CD4-positive, alpha-beta T cell treated with Interleukin-6 for 4 hours (primary cell): ENCODE results near the gene ATAD3C.
"Not testable (repeated sequence)": the region's sequence is repeated elsewhere in the genome, so short reads cannot be mapped to it uniquely, and the experiment has no call there.

ENCODE experiments used
- DNase-seq: peaks from one replicate; pipeline ENCODE4 v3.0.0-alpha.2; 2020; ENCODE audit warnings: mixed read lengths

The ATAD3C gene

GRCh38 chr1:1419363-1419812 is 30.1 kb upstream of the ATAD3C start:
- DNase-seq = no peak

GRCh38 chr1:1419813-1420653 is 29.5 kb upstream of the ATAD3C start:
- DNase-seq = no peak

GRCh38 chr1:1420654-1421141 is 28.8 kb upstream of the ATAD3C start:
- DNase-seq = no peak

- DNase-seq = no peak
Measured at GRCh38 chr1:1421147-1421906, 28.2 kb upstream of the ATAD3C start, which contains the start of gene ANKRD65. ANKRD65 (minus strand) TSS chr1:1421276; CDS start chr1:1421005, 271 bp downstream.

DNA sequence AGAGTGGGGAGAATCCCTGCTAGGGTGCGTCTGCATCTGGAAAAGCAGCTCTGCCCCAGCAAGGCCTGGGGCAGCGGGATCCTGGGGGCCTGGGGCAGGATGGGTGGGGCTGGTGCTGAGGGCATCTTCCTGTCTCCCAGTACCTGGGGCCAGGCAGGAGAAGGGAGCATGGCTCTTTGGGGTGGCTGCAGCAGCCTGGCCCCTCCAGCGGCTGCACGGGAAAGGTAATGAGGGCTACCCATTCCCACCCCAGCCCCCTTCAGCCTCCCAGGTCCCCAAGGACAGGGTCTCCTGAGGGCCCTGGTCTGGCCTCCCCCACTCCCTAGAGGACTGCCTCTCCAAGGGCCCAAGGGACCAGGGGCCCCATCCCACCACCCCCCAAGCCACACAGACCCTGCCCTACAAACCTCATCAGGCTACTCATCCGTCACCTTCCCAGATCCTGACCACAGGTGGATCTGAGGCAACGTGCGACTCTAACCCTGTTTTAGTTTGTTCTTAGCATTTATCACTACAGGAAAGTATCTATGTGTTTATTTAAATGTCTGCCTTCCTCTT is 27.5 kb upstream of the ATAD3C start:
- no peak for DNase-seq

- no peak for DNase-seq
Measured at GRCh38 chr1:1422465-1423244, 26.8 kb upstream of the ATAD3C start.

GRCh38 chr1:1423245-1423597 is 26.3 kb upstream of the ATAD3C start:
- no peak for DNase-seq

DNA sequence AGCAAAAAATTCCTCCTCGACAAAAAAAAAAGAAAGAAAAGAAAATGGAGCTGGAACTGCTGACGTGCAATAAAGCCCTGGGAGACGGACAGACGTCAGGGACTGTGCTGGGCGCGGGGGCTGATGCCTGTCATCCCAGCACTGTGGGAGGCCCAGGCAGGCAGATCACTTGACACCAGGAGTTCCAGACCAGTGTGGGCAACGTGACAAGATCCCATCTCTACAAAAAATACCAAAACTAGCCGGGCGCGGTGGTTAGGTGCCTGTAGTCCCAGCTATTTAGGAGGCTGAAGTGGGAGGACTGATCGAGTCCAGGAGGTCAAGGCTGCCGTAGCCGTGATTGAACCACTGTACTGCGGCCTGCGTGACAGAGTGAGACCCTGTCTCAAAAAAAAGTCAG is 24.8 kb upstream of the ATAD3C start:
- no peak for DNase-seq

GRCh38 chr1:1425426-1425752 is 24.1 kb upstream of the ATAD3C start:
- no peak for DNase-seq

DNA sequence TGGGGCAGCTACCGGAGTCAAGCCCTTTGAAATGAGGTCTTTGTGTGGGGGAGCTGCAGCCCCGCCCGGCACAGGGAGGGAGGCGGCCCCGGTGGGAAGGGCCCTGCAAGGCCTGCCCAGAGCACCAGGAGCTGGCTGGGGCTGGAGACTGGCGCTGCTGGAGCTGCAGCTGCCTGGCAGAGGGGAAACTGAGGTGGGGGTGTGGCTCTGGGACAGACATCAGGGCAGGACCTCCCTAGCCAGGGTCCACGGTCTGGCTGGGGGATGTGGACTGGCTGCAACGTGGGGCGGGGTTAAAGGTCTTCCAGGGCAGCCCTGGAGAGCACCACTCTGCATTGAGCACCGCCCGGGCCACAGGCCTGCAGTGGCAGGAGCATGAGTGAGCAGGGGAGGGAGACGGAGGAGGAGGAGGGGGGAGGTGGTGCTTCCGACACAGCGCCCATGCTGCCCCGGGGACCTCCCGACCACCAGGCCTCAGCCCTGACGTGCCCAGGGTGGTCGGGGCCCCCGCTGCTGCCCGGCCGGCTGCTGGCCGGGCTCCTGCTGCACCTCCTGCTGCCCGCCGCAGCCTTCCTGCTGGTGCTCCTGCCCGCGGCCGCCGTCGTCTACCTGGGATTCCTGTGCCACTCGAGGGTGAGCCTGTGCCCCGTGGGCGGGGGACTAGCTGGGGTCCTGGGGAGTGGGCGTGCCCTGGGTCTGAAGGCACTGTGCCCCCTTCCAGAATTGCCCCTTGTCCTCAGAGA is 23.6 kb upstream of the ATAD3C start:
- DNase-seq = no peak

DNA sequence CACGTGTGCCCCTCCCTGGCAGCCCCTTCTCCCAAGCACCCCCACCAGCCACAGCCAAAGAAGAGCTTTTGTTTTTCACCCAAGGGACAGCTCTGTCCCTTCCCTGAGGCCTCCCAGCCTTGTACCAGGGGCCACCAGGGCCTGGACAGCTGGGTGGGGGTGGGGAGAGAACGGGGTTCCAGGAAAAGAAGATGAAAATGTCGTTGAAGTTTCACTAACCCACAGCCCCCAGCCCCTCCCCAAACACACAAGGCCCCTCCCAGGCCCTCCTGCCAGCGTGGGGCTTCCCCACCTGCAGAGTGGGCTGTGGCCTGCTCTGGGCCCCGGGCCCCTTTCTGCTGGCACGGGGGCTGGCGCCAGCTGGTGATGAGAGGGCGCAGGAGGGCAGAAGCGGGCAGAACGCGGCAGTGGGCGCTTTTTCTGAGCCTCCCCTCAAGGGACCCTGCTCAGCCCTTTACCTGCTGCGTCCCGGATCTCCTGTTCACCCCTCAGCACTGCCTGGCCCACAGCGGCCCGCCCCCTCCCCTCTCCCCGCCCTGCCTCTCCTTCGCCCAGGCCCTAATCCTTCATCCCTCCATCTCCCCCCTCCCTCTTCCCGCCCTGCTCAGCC is 22.9 kb upstream of the ATAD3C start:
- no peak for DNase-seq

DNA sequence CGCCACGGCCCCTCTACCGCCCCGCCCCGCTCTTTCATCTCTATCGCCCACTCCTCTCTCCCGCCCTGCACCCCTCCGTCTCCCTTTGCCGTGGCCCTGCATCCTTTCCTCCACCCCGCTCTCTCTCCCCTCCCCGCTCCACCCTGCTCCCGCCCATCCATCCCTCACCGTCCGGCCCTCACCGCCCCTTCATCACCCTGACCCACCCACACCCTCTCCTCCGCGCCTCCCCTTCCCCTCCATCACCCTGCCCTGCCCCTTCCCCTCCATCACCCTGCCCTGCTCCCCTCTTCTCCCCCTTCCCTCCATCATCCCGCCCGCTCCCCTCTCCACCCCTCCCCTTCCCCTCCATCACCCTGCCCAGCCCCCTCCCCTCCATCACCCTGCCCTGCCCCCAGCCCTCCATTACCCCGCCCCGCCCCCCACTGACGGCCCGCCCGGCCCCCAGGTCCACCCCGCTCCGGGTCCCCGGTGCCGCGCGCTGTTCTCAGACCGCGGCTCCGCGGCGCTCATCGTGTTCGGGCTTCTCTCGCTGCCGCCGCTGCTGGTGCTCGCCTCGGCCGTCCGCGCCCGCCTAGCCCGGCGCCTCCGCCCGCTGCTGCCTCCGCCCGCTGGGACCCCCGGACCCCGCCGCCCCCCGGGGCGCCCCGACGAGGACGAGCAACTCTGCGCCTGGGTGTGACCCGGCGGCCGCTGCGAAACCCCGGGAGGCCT is 22.2 kb upstream of the ATAD3C start:
- peak; percentile 11 for DNase-seq

DNA sequence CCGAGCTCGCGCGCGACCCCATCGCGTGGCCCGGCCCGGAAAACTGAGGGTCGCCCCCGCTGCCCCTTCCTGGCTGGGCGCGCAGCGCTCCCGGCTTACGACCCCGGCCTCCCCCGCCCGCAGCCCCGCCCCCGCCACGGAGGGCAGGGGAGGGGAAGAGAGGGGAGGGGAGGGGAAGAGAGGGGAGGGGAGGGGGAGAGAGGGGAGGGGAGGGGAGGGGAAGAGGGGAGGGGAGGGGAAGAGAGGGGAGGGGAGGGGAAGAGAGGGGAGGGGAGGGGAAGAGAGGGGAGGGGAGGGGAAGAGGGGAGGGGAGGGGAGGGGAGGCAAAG is 21.7 kb upstream of the ATAD3C start:
- peak; percentile 11 for DNase-seq

- DNase-seq = no peak
Measured at GRCh38 chr1:1428174-1428573, 21.3 kb upstream of the ATAD3C start.

DNA sequence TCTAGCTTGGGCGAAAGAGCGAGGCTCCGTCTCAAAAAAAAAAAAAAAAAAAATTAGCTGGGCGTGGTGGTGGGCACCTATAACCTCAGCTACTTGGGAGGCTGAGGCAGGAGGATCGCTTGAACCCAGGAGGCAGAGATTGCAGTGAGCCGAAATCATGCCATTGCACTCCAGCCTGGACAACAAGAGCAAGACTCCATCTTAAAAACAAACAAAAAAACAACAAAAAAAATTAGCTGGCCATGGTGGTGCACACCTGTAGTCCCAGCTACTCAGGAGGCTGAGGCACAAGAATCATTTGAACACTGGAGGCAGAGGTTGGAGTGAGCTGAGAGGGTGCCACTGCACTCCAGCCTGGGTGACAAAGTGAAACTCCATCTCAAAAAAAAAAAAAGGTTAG is 20.5 kb upstream of the ATAD3C start:
- DNase-seq = not testable (repeated sequence)

- DNase-seq = no peak
Measured at GRCh38 chr1:1429671-1430073, 19.8 kb upstream of the ATAD3C start.

GRCh38 chr1:1430114-1430982 is 19.1 kb upstream of the ATAD3C start:
- no peak for DNase-seq

DNA sequence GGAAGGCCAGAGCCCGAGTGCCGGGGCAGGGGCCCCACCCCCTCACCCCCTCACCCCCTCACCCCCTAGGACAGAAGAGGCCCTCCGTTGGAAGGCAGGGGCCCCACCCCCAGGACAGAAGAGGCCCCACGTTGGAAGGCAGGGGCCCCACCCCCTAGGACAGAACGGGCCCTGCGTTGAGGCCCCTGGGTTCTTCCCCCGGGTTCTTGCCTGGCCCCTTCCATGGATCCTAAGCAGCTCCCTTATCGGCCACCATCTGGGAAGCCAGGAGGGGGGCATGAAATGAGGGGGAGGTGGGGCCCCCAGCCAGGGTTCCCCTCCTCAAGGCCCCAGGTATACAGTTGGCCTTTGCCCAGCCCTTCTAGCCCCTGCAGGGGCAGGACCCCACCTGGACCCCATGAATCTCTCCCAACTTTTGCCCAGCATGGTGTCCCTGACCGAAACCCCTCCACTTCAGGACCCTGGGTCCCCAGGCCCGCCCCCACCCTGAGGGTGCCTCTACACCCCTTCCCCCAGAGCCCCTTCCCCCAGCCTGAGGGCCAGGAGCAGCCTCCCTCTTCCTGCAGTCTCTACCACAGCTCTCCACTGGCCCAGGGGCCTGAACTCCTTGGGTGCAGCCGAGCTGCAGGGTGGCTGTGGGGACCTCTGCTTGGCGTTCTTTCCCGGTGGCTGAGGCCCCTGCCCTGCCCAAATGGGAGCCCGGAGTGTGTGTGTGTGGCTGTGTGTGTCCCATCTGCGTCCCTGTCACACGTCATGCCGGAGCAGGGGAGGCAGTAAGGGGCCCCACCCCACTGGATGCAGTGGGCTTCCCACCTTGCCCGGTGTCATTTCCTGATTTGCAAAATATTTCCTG is 18.3 kb upstream of the ATAD3C start:
- DNase-seq = no peak

DNA sequence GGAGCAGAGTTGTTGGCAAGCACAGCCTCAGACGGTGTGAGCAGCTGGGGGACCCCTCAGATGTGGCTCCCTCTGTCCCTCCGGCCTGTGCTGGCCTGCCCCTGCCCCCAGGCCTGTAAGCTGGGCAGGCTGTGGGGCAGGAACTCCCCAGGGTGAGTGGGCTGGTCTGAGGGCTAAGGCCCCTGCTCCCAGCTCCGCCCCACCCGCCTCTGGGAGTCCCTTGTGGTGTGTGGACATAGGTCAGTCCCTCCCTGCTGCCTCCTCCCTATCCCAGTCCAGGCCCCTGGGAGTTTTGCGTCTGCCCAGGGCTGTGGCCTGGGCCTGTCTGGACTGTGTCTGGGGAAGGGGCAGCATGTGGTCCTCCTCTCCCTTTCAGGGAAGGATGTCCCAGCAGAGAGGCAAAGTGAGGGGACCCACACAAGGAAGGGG is 17.6 kb upstream of the ATAD3C start:
- DNase-seq = no peak
